AG09309 (cell line): ENCODE results near the gene KLF5.
"Not testable (repeated sequence)": the region's sequence is repeated elsewhere in the genome, so short reads cannot be mapped to it uniquely, and the experiment has no call there.

Experiments used
- DNase-seq: peaks from one replicate; pipeline ENCODE4 v3.0.0-alpha.2; 2010; ENCODE audit warnings: low read depth
- H3K4me3 ChIP-seq: 2 replicates; pipeline ENCODE4 v1.5.1; 2011; ENCODE audit warnings: mild to moderate bottlenecking, low read depth, low read length, moderate library complexity; ENCODE audit not compliant: control insufficient read depth
- TF ChIP-seq, protein P1 (sequence below): IDR thresholded peaks from 2 replicates; pipeline ENCODE4 v1.5.1; 2011; ENCODE audit warnings: mild to moderate bottlenecking, low read depth, low read length, inconsistent platforms; ENCODE audit not compliant: insufficient read depth, control insufficient read depth; ENCODE audit errors: missing control alignments

KLF5 gene

DNA sequence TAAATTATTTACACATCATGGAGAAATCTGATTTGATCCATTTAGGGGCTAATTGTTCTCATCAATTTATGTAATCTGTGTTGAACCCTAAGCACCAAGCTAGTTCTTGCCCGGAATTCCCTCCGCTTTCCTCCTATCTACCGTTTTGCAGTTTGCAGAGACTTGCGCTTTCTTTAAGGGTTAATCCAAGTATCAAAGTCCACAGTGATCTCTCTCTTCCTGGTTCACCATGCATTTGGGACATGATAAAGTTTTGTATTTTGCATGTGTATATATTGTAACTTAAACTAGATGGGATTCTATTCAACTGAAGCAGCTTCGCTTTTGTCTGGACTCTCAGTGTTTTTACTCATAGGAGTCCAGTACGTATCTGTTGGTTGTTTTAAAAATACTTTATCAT, 13.8 kb upstream of the KLF5 start:
- DNase-seq, result no peak
- H3K4me3 ChIP-seq, result no peak overlapping the region
- TF ChIP-seq, protein P1, sequence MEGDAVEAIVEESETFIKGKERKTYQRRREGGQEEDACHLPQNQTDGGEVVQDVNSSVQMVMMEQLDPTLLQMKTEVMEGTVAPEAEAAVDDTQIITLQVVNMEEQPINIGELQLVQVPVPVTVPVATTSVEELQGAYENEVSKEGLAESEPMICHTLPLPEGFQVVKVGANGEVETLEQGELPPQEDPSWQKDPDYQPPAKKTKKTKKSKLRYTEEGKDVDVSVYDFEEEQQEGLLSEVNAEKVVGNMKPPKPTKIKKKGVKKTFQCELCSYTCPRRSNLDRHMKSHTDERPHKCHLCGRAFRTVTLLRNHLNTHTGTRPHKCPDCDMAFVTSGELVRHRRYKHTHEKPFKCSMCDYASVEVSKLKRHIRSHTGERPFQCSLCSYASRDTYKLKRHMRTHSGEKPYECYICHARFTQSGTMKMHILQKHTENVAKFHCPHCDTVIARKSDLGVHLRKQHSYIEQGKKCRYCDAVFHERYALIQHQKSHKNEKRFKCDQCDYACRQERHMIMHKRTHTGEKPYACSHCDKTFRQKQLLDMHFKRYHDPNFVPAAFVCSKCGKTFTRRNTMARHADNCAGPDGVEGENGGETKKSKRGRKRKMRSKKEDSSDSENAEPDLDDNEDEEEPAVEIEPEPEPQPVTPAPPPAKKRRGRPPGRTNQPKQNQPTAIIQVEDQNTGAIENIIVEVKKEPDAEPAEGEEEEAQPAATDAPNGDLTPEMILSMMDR, result no peak

GRCh38 chr13:73048615-73049014, 10.2 kb upstream of the KLF5 start:
- DNase-seq, result not testable (repeated sequence)

DNA sequence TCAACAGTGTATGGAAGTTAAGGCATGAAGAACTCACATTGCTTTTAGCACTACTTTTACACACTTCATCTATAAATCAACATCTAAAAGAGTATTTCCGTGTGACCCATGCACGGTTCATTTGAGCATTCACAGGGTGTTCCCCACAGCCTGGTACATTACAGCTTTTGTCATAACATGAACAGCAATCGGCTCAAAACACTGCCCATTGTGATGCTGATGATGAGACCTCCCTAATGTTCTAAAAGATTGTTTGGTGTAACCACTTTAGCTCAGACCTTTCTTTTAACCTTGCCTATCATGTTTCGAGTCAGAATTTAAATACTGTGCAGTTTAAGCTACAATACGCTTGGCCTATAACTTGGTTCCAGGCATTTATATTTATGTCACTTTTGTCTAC, 4.1 kb upstream of the KLF5 start:
- no peak for DNase-seq
- TF ChIP-seq, protein P1, result no peak
- H3K4me3 ChIP-seq, result no peak overlapping the region

More at GRCh38 chr13:73048615-73049014, 10.2 kb upstream of the KLF5 start:
- H3K4me3 ChIP-seq, result not testable (repeated sequence)

DNA sequence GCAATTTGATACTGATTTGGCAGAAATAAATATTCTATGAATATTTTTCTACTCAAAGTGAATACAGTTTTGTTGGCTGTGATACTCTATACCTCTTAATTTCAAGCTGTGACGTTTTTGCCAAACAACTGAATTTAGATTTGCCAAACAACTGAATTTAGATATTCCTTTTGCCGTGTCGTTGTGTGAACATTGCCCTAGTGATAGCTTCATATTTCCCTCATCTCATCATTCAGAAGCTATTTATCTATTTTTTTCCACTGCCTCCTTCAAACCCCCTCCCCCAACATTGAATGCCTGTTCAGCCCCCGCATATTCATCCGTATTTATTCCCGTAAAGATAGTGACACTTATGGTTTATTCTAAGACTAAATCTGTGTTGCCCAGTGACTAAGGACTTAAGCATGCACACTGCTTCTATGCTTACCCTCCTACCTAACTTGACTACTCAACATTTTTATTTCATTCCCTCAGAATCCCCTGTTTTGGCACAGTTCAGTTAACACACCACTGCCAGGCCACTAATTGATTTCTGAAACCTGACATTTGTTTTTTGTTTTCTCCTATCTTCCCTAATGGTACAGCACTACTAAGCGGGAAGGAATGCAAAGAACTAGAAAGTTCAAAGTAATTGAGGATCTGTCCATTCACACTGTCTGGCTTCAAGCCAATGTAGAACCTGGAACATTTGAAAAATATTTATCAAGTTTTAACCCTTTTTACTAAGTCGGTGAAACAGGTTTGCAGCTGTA, 2.8 kb upstream of the KLF5 start:
- DNase-seq, result peak; percentile 61
- H3K4me3 ChIP-seq, result no peak overlapping the region
- TF ChIP-seq, protein P1, result no peak

GRCh38 chr13:73056565-73056962, 2.2 kb upstream of the KLF5 start:
- DNase-seq, result no peak
- no peak overlapping the region for H3K4me3 ChIP-seq
- TF ChIP-seq, protein P1, result no peak

- TF ChIP-seq, protein P1, result no peak
- H3K4me3 ChIP-seq, result no peak overlapping the region
- no peak for DNase-seq
Observed at GRCh38 chr13:73057284-73058063, 1.3 kb upstream of the KLF5 start.

GRCh38 chr13:73058064-73058313, 816 bp upstream of the KLF5 start:
- peak overlapping the region; percentile 39 for H3K4me3 ChIP-seq
- TF ChIP-seq, protein P1, result no peak
- DNase-seq, result no peak
